Astrocyte (in vitro differentiated cells and primary cell): ENCODE measurements around the gene TMEM167B.

Experiments used
- CTCF ChIP-seq: IDR thresholded peaks from 2 replicates; pipeline ENCODE4 v1.5.1; 2011; ENCODE audit warnings: low read depth, mild to moderate bottlenecking, inconsistent platforms, low read length, moderate library complexity; ENCODE audit not compliant: insufficient read depth
- EZH2 ChIP-seq: IDR thresholded peaks from 2 replicates; pipeline ENCODE4 v1.6.1; 2012; ENCODE audit warnings: mild to moderate bottlenecking, low read length, inconsistent platforms; ENCODE audit not compliant: insufficient read depth

- TF ChIP-seq EZH2 (no peak), CTCF (no peak)
These were observed 17.2 kb downstream of the TMEM167B start for GRCh38 chr1:109107785-109108184.
